ENCODE measurements around the gene SIAH2. TPM values are rescaled to one million over a fixed set of nuclear protein-coding genes. Genes with fewer than 3 reads are reported as not detected.
A peak's percentile ranks its signal among the peaks of the same experiment; 100 is the strongest.

Gene SIAH2
- total RNA-seq, 2 experiments from 2014 or later, result 22.2 to 29.1 TPM

DNA sequence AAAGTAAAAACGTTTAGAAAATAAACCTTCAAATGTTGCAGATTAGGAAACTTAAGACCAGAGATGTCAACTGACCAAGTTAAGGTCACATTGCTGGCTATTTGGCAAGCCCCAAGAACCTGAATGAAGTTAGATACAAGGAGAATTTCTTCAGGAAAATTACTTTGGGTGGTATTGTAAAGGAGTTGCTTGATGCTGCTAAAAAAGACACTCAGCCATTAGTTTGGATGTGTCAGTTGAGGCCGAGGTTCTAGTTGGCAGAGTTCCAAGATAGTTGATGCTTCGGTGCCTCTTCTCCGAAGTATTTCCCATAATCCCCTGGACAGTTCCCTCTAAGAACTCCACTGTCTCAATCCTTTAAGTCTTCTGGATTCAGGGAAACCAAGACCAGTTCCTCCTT lies 24.3 kb downstream of the SIAH2 start:
- Histone ChIP-seq H3K27ac (ENCODE audit: low read depth, low read length, poor library complexity, severe bottlenecking) (no peak overlapping the region), H3K9me2 (ENCODE audit: insufficient read depth, low read length) (no peaks in the 10 kb centered on the region), H3K4me2 (ENCODE audit: low read length) (peak overlapping the region; percentile 67), H2AFZ (ENCODE audit: low read length) (peak overlapping the region; percentile 83), H3K36me3 (ENCODE audit: insufficient read depth, low read length) (0 out of 2 replicates have a peak, but pooled peaks cover 7% of the 10 kb centered on the region), H4K20me1 (ENCODE audit: insufficient read depth, low read length) (no peaks in the 10 kb centered on the region), H3K4me3 (ENCODE audit: low read depth, low read length, poor library complexity, severe bottlenecking) (peak overlapping the region; percentile 42), H3K79me2 (ENCODE audit: insufficient read depth, low read depth, low read length) (no peaks in the 10 kb centered on the region), H3K4me1 (ENCODE audit: insufficient read depth, low read length, poor library complexity, severe bottlenecking) (peaks cover 23% of the 10 kb centered on the region), H3K9me3 (ENCODE audit: low read length) (no peaks in the 10 kb centered on the region)
- no peak for DNase-seq (ENCODE audit: low spot score)
- POLR2A ChIA-PET, result interaction anchor here (0.6 to 1.6 kb wide), 4 partner anchors 10 to 82 kb away, joined by 3 to 6 read pairs (median 3); no protein-coding TSS in a partner anchor
- no TSS peak for BruUV-seq (replicated peaks)
- CTCF ChIA-PET (ENCODE audit: unreplicated experiment), result interaction anchor here (1.2 kb wide), 1 partner anchor 10 kb away, joined by 3 read pairs; no protein-coding TSS in a partner anchor
- no peak for TF ChIP-seq EZH2phosphoT487 (IDR thresholded peaks at IDR 0.05; ENCODE audit: borderline replicate concordance, low read depth, low read length)
- TF ChIP-seq, protein P1, sequence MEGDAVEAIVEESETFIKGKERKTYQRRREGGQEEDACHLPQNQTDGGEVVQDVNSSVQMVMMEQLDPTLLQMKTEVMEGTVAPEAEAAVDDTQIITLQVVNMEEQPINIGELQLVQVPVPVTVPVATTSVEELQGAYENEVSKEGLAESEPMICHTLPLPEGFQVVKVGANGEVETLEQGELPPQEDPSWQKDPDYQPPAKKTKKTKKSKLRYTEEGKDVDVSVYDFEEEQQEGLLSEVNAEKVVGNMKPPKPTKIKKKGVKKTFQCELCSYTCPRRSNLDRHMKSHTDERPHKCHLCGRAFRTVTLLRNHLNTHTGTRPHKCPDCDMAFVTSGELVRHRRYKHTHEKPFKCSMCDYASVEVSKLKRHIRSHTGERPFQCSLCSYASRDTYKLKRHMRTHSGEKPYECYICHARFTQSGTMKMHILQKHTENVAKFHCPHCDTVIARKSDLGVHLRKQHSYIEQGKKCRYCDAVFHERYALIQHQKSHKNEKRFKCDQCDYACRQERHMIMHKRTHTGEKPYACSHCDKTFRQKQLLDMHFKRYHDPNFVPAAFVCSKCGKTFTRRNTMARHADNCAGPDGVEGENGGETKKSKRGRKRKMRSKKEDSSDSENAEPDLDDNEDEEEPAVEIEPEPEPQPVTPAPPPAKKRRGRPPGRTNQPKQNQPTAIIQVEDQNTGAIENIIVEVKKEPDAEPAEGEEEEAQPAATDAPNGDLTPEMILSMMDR (conservative IDR thresholded peaks at IDR 0.05; ENCODE audit: low read length), result no peak
- intact Hi-C loops (cut with micrococcal nuclease; ENCODE audit: unreplicated experiment), result loop anchor here (1.0 to 2.0 kb wide), 2 partner anchors 24 to 192 kb away; partner anchors contain the start of genes EIF2A, SERP1 and SIAH2

- intact Hi-C loops (cut with micrococcal nuclease; ENCODE audit: unreplicated experiment), result loop anchor here (2.0 kb wide), 1 partner anchor 25 kb away; the partner anchor contains the start of gene SIAH2
- peak overlapping the region; percentile 83; the same call in 1 of the 2 replicates for H2AFZ ChIP-seq (ENCODE audit: low read length)
- no peaks in the 10 kb centered on the region for H3K9me2 ChIP-seq (ENCODE audit: insufficient read depth, low read length)
- H3K36me3 ChIP-seq (ENCODE audit: insufficient read depth, low read length), result 0 out of 2 replicates have a peak, but pooled peaks cover 7% of the 10 kb centered on the region
- H3K9me3 ChIP-seq (ENCODE audit: low read length), result no peaks in the 10 kb centered on the region
- no peaks in the 10 kb centered on the region for H4K20me1 ChIP-seq (ENCODE audit: insufficient read depth, low read length)
- TF ChIP-seq, protein P1 (conservative IDR thresholded peaks at IDR 0.05; ENCODE audit: low read length), result no peak
- TF ChIP-seq EZH2phosphoT487 (IDR thresholded peaks at IDR 0.05; ENCODE audit: borderline replicate concordance, low read depth, low read length), result no peak
- no peak overlapping the region for H3K27ac ChIP-seq (ENCODE audit: low read depth, low read length, poor library complexity, severe bottlenecking)
- POLR2A ChIA-PET, result interaction anchor here (0.6 to 1.6 kb wide), 6 partner anchors 9 to 329 kb away, joined by 3 to 6 read pairs (median 3); no protein-coding TSS in a partner anchor
- peak overlapping the region; percentile 67 for H3K4me2 ChIP-seq (ENCODE audit: low read length)
- H3K4me3 ChIP-seq (ENCODE audit: low read depth, low read length, poor library complexity, severe bottlenecking), result no peak overlapping the region
- CTCF ChIA-PET (ENCODE audit: unreplicated experiment), result interaction anchor here (1.2 kb wide), 1 partner anchor 9 kb away, joined by 3 read pairs; no protein-coding TSS in a partner anchor
- H3K79me2 ChIP-seq (ENCODE audit: insufficient read depth, low read depth, low read length), result no peaks in the 10 kb centered on the region
- H3K4me1 ChIP-seq (ENCODE audit: insufficient read depth, low read length, poor library complexity, severe bottlenecking), result peaks cover 23% of the 10 kb centered on the region
- no peak for DNase-seq (ENCODE audit: low spot score)
- BruUV-seq (replicated peaks), result no TSS peak
Measured at GRCh38 chr3:150737874-150738679, 24.9 kb downstream of the SIAH2 start.

Data from OCI-LY7 (cell line).